Suprapubic skin (tissue), 4 donors: ENCODE results near the gene AQR.
"Not testable (repeated sequence)": the region's sequence is repeated elsewhere in the genome, so short reads cannot be mapped to it uniquely, and the experiment has no call there.

ENCODE experiments used
- CTCF ChIP-seq, 2 donors: fragments of 200-600 bp in 1 of 2; fragments of 450-650 bp in 1 of 2; sonication (generic) in 1 of 2; IDR thresholded peaks; one replicate each; pipeline ENCODE4 v1.5.1; 2016 to 2019; ENCODE audit warnings: antibody characterized with exemption in 2 of 2, mild to moderate bottlenecking in 1 of 2, moderate library complexity in 1 of 2
- EP300 ChIP-seq: sonication (generic); formaldehyde crosslinking; IDR thresholded peaks from one replicate; pipeline ENCODE4 v1.6.1; 2017; ENCODE audit warnings: antibody characterized with exemption
- POLR2A ChIP-seq, 2 donors: fragments of 450-650 bp; IDR thresholded peaks; one replicate each; pipeline ENCODE4 v1.6.1; 2017; ENCODE audit warnings: antibody characterized with exemption in 2 of 2, mild to moderate bottlenecking in 2 of 2, moderate library complexity in 2 of 2
- POLR2AphosphoS5 ChIP-seq, 3 donors: sonication (generic); formaldehyde crosslinking; IDR thresholded peaks; one replicate each; pipeline ENCODE4 v1.6.1; 2017; ENCODE audit warnings: antibody characterized with exemption in 3 of 3

GRCh38 chr15:34812868-34813365 is 156.6 kb downstream of the AQR start:
- not testable (repeated sequence) for TF ChIP-seq CTCF (IDR thresholded peaks at IDR 0.05); POLR2AphosphoS5 (IDR thresholded peaks at IDR 0.05); EP300; POLR2A (IDR thresholded peaks at IDR 0.05)
